Mesendoderm (in vitro differentiated cells): ENCODE data around the gene NECAB2.
A peak's percentile ranks its signal among the peaks of the same experiment; 100 is the strongest.

Experiments
- DNase-seq: peaks from one replicate; pipeline ENCODE4 v3.0.0; 2013
- H2AK5ac ChIP-seq: 2 replicates; pipeline ENCODE4 v1.6.1; 2013; ENCODE audit warnings: low read length, inconsistent platforms
- H2BK120ac ChIP-seq: 2 replicates; pipeline ENCODE4 v1.6.1; 2013; ENCODE audit warnings: low read depth, mild to moderate bottlenecking, low read length, moderate library complexity, mixed read lengths
- H2BK15ac ChIP-seq: replicated peaks from 2 replicates; pipeline ENCODE4 v1.6.1; 2013; ENCODE audit warnings: low read depth, mild to moderate bottlenecking, moderate library complexity
- H2BK5ac ChIP-seq: 2 replicates; pipeline ENCODE4 v1.6.1; 2013; ENCODE audit warnings: low read length, inconsistent platforms
- H3K18ac ChIP-seq: 2 replicates; pipeline ENCODE4 v1.6.1; 2013; ENCODE audit warnings: mild to moderate bottlenecking, low read length, mixed read lengths
- H3K23ac ChIP-seq: one replicate; pipeline ENCODE4 v1.6.1; 2013; ENCODE audit warnings: low read length
- H3K27ac ChIP-seq: 2 replicates; pipeline ENCODE4 v1.5.1; 2013; ENCODE audit warnings: low read depth, mild to moderate bottlenecking, inconsistent platforms, low read length, moderate library complexity
- H3K27me3 ChIP-seq: 2 replicates; pipeline ENCODE4 v1.6.1; 2013; ENCODE audit warnings: low read length, control low read depth, mild to moderate bottlenecking, inconsistent platforms; ENCODE audit not compliant: insufficient read depth, poor library complexity
- H3K36me3 ChIP-seq: 2 replicates; pipeline ENCODE4 v1.6.1; 2013; ENCODE audit warnings: low read length, inconsistent platforms; ENCODE audit not compliant: control insufficient read depth, insufficient read depth
- H3K4ac ChIP-seq: one replicate; pipeline ENCODE4 v1.6.1; 2013; ENCODE audit warnings: low read depth, mild to moderate bottlenecking, low read length, moderate library complexity
- H3K4me1 ChIP-seq: 2 replicates; pipeline ENCODE4 v1.6.1; 2013; ENCODE audit warnings: low read depth, low read length, inconsistent platforms; ENCODE audit not compliant: control insufficient read depth
- H3K4me2 ChIP-seq: 2 replicates; pipeline ENCODE4 v1.6.1; 2013; ENCODE audit warnings: low read length
- H3K4me3 ChIP-seq: 2 replicates; pipeline ENCODE4 v1.5.1; 2013; ENCODE audit warnings: mild to moderate bottlenecking, low read length
- H3K56ac ChIP-seq: one replicate; pipeline ENCODE4 v1.6.1; 2013; ENCODE audit warnings: low read length
- H3K79me1 ChIP-seq: 2 replicates; pipeline ENCODE4 v1.6.1; 2013; ENCODE audit warnings: low read length, inconsistent platforms
- H3K79me2 ChIP-seq: 2 replicates; pipeline ENCODE4 v1.6.1; 2013; ENCODE audit warnings: mild to moderate bottlenecking, low read length; ENCODE audit not compliant: control insufficient read depth, insufficient read depth
- H3K9ac ChIP-seq: 2 replicates; pipeline ENCODE4 v1.6.1; 2013; ENCODE audit warnings: low read length, inconsistent platforms
- H4K5ac ChIP-seq: one replicate; pipeline ENCODE4 v1.6.1; 2013; ENCODE audit warnings: low read length
- H4K8ac ChIP-seq: one replicate; pipeline ENCODE4 v1.6.1; 2013; ENCODE audit warnings: low read depth, mild to moderate bottlenecking, control low read depth, low read length, moderate library complexity
- WGBS: extraction: QIAGEN DNeasy Blood & Tissue Kit; methylation state at CpG from one replicate; pipeline ENCODE4 v1.1.7; 2013; ENCODE audit warnings: low lambda C conversion rate, missing lambda C conversion rate; ENCODE audit not compliant: insufficient coverage; ENCODE audit errors: extremely low coverage; 5-methylcytosine and 5-hydroxymethylcytosine counted together

NECAB2 gene

DNA sequence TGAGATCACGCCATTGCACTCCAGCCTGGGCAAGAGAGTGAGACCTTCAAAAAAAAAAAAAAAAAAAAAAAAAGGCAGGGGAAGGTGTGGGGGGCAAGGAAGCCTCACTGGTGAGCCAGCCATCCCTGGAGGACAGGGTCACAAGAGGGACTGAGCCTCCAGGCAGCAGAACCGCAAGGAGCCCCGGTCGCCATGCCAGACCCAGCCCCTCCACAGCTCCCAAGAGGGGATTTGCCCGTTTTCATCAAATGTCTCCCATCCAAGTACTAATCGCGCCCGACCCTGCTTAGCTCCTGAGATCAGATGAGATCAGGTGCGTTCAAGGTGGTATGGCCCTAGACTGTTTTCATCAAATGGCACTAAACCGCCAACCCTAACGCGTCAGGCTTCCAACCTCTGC lies 71.7 kb downstream of the NECAB2 start:
- H2AK5ac ChIP-seq: no peak overlapping the region
- H2BK120ac ChIP-seq: no peak overlapping the region
- H3K4me2 ChIP-seq: no peak overlapping the region
- no peak overlapping the region for H3K4me3 ChIP-seq
- H2BK15ac ChIP-seq: no peak overlapping the region
- no peak overlapping the region for H3K23ac ChIP-seq
- no peak overlapping the region for H4K8ac ChIP-seq
- DNase-seq: no peak
- no peak overlapping the region for H4K5ac ChIP-seq
- H3K79me1 ChIP-seq: no peaks in the 10 kb centered on the region
- no peak overlapping the region for H3K18ac ChIP-seq
- no peak overlapping the region for H3K27ac ChIP-seq
- H3K9ac ChIP-seq: no peak overlapping the region
- H3K36me3 ChIP-seq: no peaks in the 10 kb centered on the region
- no peaks in the 10 kb centered on the region for H3K79me2 ChIP-seq
- no CpG with 5 or more reads among the region's 12 CpGs for WGBS
- peaks cover 2% of the 10 kb centered on the region for H3K4me1 ChIP-seq
- no peak overlapping the region for H2BK5ac ChIP-seq
- no peak overlapping the region for H3K4ac ChIP-seq
- H3K27me3 ChIP-seq: no peaks in the 10 kb centered on the region
- peak overlapping the region; percentile 3 for H3K56ac ChIP-seq

DNA sequence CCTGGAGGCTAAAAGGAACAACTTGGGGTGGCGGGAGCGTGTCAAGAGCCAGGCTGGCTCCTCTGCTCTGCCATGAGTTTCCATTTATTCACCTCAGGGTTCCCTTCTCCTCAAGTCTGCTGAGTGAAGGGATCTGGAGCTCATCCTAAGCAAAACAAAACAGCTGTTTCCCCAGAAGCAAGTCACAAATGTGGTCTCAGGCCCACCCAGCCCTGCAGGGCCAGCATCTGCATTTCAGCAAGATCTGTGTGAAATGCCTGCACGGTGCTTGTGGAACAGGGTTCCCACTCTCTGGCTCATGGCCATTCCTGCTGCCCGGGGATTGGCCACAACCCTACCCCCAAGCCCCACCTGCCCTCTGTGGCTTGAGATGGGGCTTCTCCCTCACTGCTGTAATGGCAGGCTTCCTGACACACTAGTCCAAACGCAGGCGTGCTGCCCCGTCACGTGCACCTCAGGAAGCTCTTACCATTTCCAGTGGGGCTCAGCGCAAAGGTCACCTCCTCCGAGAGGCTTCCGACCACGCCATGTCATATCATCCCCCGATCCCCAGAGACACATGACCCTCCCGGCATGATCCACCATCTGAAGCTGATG lies 72.3 kb downstream of the NECAB2 start:
- no peak overlapping the region for H3K27ac ChIP-seq
- H2BK5ac ChIP-seq: no peak overlapping the region
- H3K9ac ChIP-seq: no peak overlapping the region
- H2BK120ac ChIP-seq: no peak overlapping the region
- no peak overlapping the region for H4K8ac ChIP-seq
- H2AK5ac ChIP-seq: no peak overlapping the region
- no peaks in the 10 kb centered on the region for H3K27me3 ChIP-seq
- no peak overlapping the region for H2BK15ac ChIP-seq
- no peak overlapping the region for H3K23ac ChIP-seq
- no peak overlapping the region for H3K4me3 ChIP-seq
- H3K36me3 ChIP-seq: no peaks in the 10 kb centered on the region
- no peaks in the 10 kb centered on the region for H3K79me1 ChIP-seq
- WGBS: no CpG with 5 or more reads among the region's 14 CpGs
- H3K56ac ChIP-seq: no peak overlapping the region
- H3K4me1 ChIP-seq: peaks cover 2% of the 10 kb centered on the region
- no peak overlapping the region for H3K18ac ChIP-seq
- no peak overlapping the region for H3K4ac ChIP-seq
- DNase-seq: no peak
- H4K5ac ChIP-seq: no peak overlapping the region
- H3K4me2 ChIP-seq: no peak overlapping the region
- no peaks in the 10 kb centered on the region for H3K79me2 ChIP-seq

DNA sequence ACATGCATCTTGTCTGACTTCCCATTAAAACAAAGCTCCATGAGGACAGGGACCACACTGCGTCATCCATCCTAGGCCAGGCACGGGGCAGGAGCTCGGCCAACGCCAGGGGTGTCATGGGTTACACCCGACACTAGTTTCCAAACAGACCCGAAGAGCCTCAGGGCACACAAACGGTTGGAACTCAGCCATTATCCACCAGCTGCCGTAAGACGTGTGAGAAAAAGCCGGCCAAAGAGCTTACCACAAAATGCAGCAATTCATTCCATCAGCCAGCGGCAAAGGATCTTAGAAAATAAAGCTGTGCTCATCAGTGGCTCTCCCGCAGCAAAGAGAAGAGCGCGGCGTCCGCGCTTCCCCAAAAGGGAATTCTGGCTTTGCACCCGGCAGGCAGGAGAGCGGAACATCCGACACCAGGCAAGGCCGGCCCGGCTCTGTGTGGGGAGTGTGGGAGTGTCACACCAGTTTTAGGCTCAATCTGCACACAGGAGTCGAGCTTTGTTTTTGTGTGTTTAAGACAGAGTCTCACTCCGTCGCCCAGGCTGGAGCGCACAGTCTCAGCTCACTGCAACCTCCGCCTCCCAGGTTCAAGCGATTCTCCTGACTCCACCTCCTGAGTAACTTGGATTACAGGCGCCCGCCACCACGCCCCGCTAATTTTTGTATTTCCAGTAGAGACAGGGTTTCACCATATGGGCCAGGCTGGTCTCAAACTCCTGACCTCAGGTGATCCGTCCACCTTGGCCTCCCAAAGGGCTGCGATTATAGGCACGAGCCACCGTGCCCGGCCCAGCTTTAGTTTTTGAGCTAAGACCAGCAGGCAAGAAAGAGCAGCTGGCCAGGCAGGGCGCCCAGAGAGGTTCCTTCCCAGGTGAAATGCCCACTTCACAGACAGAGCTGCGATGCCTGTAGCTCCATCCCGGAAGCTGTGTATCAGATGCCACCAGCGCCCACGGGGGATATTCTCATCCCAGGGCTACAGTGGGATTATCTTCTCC lies 73.1 kb downstream of the NECAB2 start:
- Histone ChIP-seq H2BK15ac (no peak overlapping the region), H3K36me3 (no peaks in the 10 kb centered on the region), H3K4me3 (no peak overlapping the region), H3K18ac (no peak overlapping the region), H3K4ac (no peak overlapping the region), H2BK5ac (no peak overlapping the region), H3K56ac (no peak overlapping the region), H3K9ac (no peak overlapping the region), H3K79me2 (no peaks in the 10 kb centered on the region), H3K23ac (no peak overlapping the region), H4K8ac (no peak overlapping the region), H3K27me3 (no peaks in the 10 kb centered on the region), H3K4me1 (peaks cover 2% of the 10 kb centered on the region), H4K5ac (no peak overlapping the region), H2AK5ac (no peak overlapping the region), H3K27ac (no peak overlapping the region), H3K4me2 (no peak overlapping the region), H2BK120ac (no peak overlapping the region), H3K79me1 (no peaks in the 10 kb centered on the region)
- DNase-seq: no peak
- no CpG with 5 or more reads among the region's 42 CpGs for WGBS

DNA sequence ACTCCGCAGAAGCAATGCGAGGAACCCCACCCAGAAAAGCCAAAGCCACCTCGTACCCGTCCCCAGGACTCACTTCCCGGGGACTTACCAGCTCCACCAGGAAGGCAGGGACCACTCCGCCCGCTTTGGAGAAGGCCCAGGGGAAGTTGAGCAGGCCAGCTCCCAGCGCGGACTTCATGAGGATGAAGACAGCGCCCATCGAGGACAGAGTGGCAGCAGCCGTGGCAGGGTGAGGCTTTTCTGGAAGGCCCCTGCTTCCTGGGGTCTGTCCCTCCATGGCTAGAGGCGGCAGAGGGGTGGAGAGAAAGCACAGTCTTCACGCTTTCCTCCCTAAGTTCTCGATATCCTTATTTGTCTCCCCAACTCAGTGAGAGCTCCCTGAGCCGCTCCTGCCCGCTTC lies 73.8 kb downstream of the NECAB2 start:
- H2BK120ac ChIP-seq: no peak overlapping the region
- no peak overlapping the region for H3K4ac ChIP-seq
- no peak overlapping the region for H3K23ac ChIP-seq
- H3K4me3 ChIP-seq: no peak overlapping the region
- no peak overlapping the region for H2BK15ac ChIP-seq
- H3K18ac ChIP-seq: no peak overlapping the region
- no peak overlapping the region for H4K8ac ChIP-seq
- no peaks in the 10 kb centered on the region for H3K79me1 ChIP-seq
- H4K5ac ChIP-seq: no peak overlapping the region
- no peaks in the 10 kb centered on the region for H3K79me2 ChIP-seq
- H3K4me1 ChIP-seq: peaks cover 2% of the 10 kb centered on the region
- H2AK5ac ChIP-seq: no peak overlapping the region
- H3K9ac ChIP-seq: no peak overlapping the region
- H3K36me3 ChIP-seq: no peaks in the 10 kb centered on the region
- H3K27me3 ChIP-seq: no peaks in the 10 kb centered on the region
- no CpG with 5 or more reads among the region's 17 CpGs for WGBS
- H2BK5ac ChIP-seq: no peak overlapping the region
- no peak for DNase-seq
- H3K27ac ChIP-seq: no peak overlapping the region
- H3K4me2 ChIP-seq: no peak overlapping the region
- H3K56ac ChIP-seq: no peak overlapping the region

DNA sequence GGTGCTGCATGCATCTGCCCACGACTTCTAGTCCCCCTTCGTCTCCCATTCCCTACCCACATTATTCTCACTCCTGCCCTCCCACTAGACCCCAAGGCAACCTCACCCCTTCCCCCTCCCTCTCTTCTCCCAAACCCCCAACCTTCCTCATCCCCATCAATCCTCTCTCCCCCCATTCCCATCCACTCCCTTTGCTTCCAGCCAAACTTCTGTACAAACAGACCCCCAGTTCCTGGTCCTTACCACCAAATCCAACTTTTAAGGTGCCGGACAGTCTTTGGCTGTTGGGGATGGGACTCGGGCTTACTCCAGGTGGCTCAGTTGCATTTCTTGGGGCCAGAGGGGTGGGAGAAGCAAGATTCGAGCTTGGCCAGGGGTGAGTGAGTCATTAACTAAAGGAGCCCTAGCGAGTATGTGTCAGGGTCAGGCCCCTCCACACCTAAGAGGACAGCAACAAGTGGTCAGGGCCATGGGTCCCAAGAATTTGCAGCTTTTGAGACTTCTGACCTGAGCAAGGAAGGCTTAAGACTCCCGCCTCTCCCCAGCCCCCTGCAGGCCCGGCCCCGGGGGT lies 74.3 kb downstream of the NECAB2 start, which contains the start of gene SLC38A8:
TSS of gene SLC38A8 (minus strand) at position 488 of the 571 bp plus-strand sequence. CDS start 638 bp downstream, outside the sequence.
- no peak within 1 kb of the TSS for H2BK120ac ChIP-seq
- peaks cover 2% of the 10 kb centered on the region for H3K4me1 ChIP-seq
- H3K9ac ChIP-seq: no peak within 1 kb of the TSS
- H3K79me1 ChIP-seq: no peaks in the 10 kb centered on the region
- no peak within 1 kb of the TSS for H2BK15ac ChIP-seq
- no peak within 1 kb of the TSS for H3K23ac ChIP-seq
- H3K56ac ChIP-seq: no peak within 1 kb of the TSS
- DNase-seq: no peak
- no peaks in the 10 kb centered on the region for H3K27me3 ChIP-seq
- H3K4ac ChIP-seq: no peak within 1 kb of the TSS
- no peak within 1 kb of the TSS for H4K5ac ChIP-seq
- no peak within 1 kb of the TSS for H2AK5ac ChIP-seq
- H3K27ac ChIP-seq: no peak within 1 kb of the TSS
- H3K79me2 ChIP-seq: no peaks in the 10 kb centered on the region
- H2BK5ac ChIP-seq: no peak within 1 kb of the TSS
- WGBS: no CpG with 5 or more reads among the region's 9 CpGs
- no peak within 1 kb of the TSS for H3K18ac ChIP-seq
- no peaks in the 10 kb centered on the region for H3K36me3 ChIP-seq
- no peak within 1 kb of the TSS for H4K8ac ChIP-seq
- H3K4me3 ChIP-seq: no peak within 1 kb of the TSS
- H3K4me2 ChIP-seq: no peak within 1 kb of the TSS
